ENCODE results near the gene COA6. TPM values are rescaled to one million over a fixed set of nuclear protein-coding genes. Genes with fewer than 3 reads are reported as not detected.

The COA6 gene
- total and polyA plus RNA-seq, 4 donors: 5.3 to 37.0 (median 18.6) TPM

GRCh38 chr1:234342774-234343173 is 30.5 kb upstream of the COA6 start:
- TF ChIP-seq FOXA2 (IDR thresholded peaks at IDR 0.05): no peak
- TF ChIP-seq RXRA (IDR thresholded peaks at IDR 0.05): no peak
- TF ChIP-seq HNF4G (IDR thresholded peaks at IDR 0.05): no peak
- TF ChIP-seq YY1 (IDR thresholded peaks at IDR 0.05): no peak
- no peak for TF ChIP-seq REST (IDR thresholded peaks at IDR 0.05)
- no peak for TF ChIP-seq TAF1 (conservative IDR thresholded peaks at IDR 0.05)
- TF ChIP-seq ZBTB33 (IDR thresholded peaks at IDR 0.05): no peak
- no peak for TF ChIP-seq RAD21 (IDR thresholded peaks at IDR 0.05)
- no peak for TF ChIP-seq MAX (IDR thresholded peaks at IDR 0.05)
- TF ChIP-seq NR2F2 (IDR thresholded peaks at IDR 0.05): no peak
- TF ChIP-seq GABPA (IDR thresholded peaks at IDR 0.05 in 1 of 2, conservative IDR thresholded peaks at IDR 0.05 in 1 of 2): no peak
- TF ChIP-seq ATF3 (IDR thresholded peaks at IDR 0.05): no peak
- Histone ChIP-seq H3K4me3 (ENCODE audit: low read depth in 1 of 3, low read length in 3 of 3) (no peak overlapping the region), H3K27ac (ENCODE audit: low read depth in 1 of 2, low read length in 2 of 2) (no peak overlapping the region), H3K9me3 (ENCODE audit: control insufficient read depth in 4 of 4, low read length in 3 of 4) (peaks cover 0 to 7% (median 0%) of the 10 kb centered on the region in 4 donors), H3K9ac (ENCODE audit: low read depth in 1 of 2, low read length in 2 of 2) (no peak overlapping the region), H3K27me3 (ENCODE audit: control insufficient read depth in 4 of 4, insufficient read depth in 4 of 4, low read length in 3 of 4) (no peaks in the 10 kb centered on the region), H3K4me1 (ENCODE audit: control insufficient read depth in 4 of 4, insufficient read depth in 4 of 4, low read length in 3 of 4) (peaks cover 0 to 5% (median 0%) of the 10 kb centered on the region in 4 donors), H3K36me3 (ENCODE audit: control insufficient read depth in 4 of 4, insufficient read depth in 3 of 4, low read depth in 1 of 4, low read length in 3 of 4) (no peaks in the 10 kb centered on the region)
- DNase-seq (ENCODE audit: low spot score): no peak
- WGBS: 35% methylated on average over 5 of the region's 5 CpGs

GRCh38 chr1:234345237-234345636 is 28.0 kb upstream of the COA6 start:
- no peak for TF ChIP-seq NR2F2 (IDR thresholded peaks at IDR 0.05)
- no peak for TF ChIP-seq RAD21 (IDR thresholded peaks at IDR 0.05)
- no peak for TF ChIP-seq JUND (IDR thresholded peaks at IDR 0.05)
- no peak for TF ChIP-seq FOXA1 (IDR thresholded peaks at IDR 0.05)
- TF ChIP-seq GABPA (IDR thresholded peaks at IDR 0.05 in 1 of 2, conservative IDR thresholded peaks at IDR 0.05 in 1 of 2): no peak
- no peak for TF ChIP-seq YY1 (IDR thresholded peaks at IDR 0.05)
- no peak for TF ChIP-seq HNF4A (conservative IDR thresholded peaks at IDR 0.05)
- no peak for TF ChIP-seq EGR1 (IDR thresholded peaks at IDR 0.05; ENCODE audit: low read depth in 2 of 2)
- no peak for TF ChIP-seq FOXA2 (IDR thresholded peaks at IDR 0.05)
- no peak for TF ChIP-seq CTCF (IDR thresholded peaks at IDR 0.05; ENCODE audit: low read depth, low read length, missing input control)
- no peak for TF ChIP-seq REST (IDR thresholded peaks at IDR 0.05)
- no peak for TF ChIP-seq HNF4G (IDR thresholded peaks at IDR 0.05)
- TF ChIP-seq MAX (IDR thresholded peaks at IDR 0.05): no peak
- TF ChIP-seq TAF1 (conservative IDR thresholded peaks at IDR 0.05): no peak
- no peak overlapping the region for H3K4me3 ChIP-seq (ENCODE audit: low read depth in 1 of 3, low read length in 3 of 3)
- peaks cover 0 to 5% (median 0%) of the 10 kb centered on the region in 4 donors for H3K4me1 ChIP-seq (ENCODE audit: control insufficient read depth in 4 of 4, insufficient read depth in 4 of 4, low read length in 3 of 4)
- no peak for DNase-seq (ENCODE audit: low spot score)
- WGBS: 100% methylated on average over 1 of the region's 1 CpG
- no peak overlapping the region for H3K27ac ChIP-seq (ENCODE audit: low read depth in 1 of 2, low read length in 2 of 2)
- H3K27me3 ChIP-seq (ENCODE audit: control insufficient read depth in 4 of 4, insufficient read depth in 4 of 4, low read length in 3 of 4): peaks cover 0 to 2% (median 0%) of the 10 kb centered on the region in 4 donors
- H3K9me3 ChIP-seq (ENCODE audit: control insufficient read depth in 4 of 4, low read length in 3 of 4): no peaks in the 10 kb centered on the region
- no peaks in the 10 kb centered on the region for H3K36me3 ChIP-seq (ENCODE audit: control insufficient read depth in 4 of 4, insufficient read depth in 3 of 4, low read depth in 1 of 4, low read length in 3 of 4)
- H3K9ac ChIP-seq (ENCODE audit: low read depth in 1 of 2, low read length in 2 of 2): no peak overlapping the region

Data from liver (tissue), 9 donors.